Measurements from ENCODE around the gene SF3B1.

Gene SF3B1

GRCh38 chr2:197423307-197423706 lies 11.5 kb downstream of the SF3B1 start:
- TF ChIP-seq, protein P1, sequence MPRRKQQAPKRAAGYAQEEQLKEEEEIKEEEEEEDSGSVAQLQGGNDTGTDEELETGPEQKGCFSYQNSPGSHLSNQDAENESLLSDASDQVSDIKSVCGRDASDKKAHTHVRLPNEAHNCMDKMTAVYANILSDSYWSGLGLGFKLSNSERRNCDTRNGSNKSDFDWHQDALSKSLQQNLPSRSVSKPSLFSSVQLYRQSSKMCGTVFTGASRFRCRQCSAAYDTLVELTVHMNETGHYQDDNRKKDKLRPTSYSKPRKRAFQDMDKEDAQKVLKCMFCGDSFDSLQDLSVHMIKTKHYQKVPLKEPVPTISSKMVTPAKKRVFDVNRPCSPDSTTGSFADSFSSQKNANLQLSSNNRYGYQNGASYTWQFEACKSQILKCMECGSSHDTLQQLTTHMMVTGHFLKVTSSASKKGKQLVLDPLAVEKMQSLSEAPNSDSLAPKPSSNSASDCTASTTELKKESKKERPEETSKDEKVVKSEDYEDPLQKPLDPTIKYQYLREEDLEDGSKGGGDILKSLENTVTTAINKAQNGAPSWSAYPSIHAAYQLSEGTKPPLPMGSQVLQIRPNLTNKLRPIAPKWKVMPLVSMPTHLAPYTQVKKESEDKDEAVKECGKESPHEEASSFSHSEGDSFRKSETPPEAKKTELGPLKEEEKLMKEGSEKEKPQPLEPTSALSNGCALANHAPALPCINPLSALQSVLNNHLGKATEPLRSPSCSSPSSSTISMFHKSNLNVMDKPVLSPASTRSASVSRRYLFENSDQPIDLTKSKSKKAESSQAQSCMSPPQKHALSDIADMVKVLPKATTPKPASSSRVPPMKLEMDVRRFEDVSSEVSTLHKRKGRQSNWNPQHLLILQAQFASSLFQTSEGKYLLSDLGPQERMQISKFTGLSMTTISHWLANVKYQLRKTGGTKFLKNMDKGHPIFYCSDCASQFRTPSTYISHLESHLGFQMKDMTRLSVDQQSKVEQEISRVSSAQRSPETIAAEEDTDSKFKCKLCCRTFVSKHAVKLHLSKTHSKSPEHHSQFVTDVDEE (CRISPR knock-in tag; IDR thresholded peaks at IDR 0.05) = no peak
- no peak for TF ChIP-seq GLIS3 (CRISPR knock-in tag; IDR thresholded peaks at IDR 0.05)
- TF ChIP-seq ZNF565 (CRISPR knock-in tag; conservative IDR thresholded peaks at IDR 0.05; ENCODE audit: low read depth) = no peak
- no peak for TF ChIP-seq TCF4 (CRISPR knock-in tag; IDR thresholded peaks at IDR 0.05; ENCODE audit: borderline replicate concordance)
- TF ChIP-seq, protein P2, sequence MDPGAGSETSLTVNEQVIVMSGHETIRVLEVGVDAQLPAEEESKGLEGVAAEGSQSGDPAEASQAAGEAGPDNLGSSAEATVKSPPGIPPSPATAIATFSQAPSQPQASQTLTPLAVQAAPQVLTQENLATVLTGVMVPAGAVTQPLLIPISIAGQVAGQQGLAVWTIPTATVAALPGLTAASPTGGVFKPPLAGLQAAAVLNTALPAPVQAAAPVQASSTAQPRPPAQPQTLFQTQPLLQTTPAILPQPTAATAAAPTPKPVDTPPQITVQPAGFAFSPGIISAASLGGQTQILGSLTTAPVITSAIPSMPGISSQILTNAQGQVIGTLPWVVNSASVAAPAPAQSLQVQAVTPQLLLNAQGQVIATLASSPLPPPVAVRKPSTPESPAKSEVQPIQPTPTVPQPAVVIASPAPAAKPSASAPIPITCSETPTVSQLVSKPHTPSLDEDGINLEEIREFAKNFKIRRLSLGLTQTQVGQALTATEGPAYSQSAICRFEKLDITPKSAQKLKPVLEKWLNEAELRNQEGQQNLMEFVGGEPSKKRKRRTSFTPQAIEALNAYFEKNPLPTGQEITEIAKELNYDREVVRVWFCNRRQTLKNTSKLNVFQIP (CRISPR knock-in tag; IDR thresholded peaks at IDR 0.05; ENCODE audit: borderline replicate concordance, low read depth) = no peak
- no peak for TF ChIP-seq ISL1 (CRISPR knock-in tag; IDR thresholded peaks at IDR 0.05)
- TF ChIP-seq OSR1 (CRISPR knock-in tag; IDR thresholded peaks at IDR 0.05) = no peak
- no peak for TF ChIP-seq ESRRG (CRISPR knock-in tag; IDR thresholded peaks at IDR 0.05)
- TF ChIP-seq TOX (CRISPR knock-in tag; IDR thresholded peaks at IDR 0.05; ENCODE audit: borderline replicate concordance) = no peak
- TF ChIP-seq ARNTL (CRISPR knock-in tag; IDR thresholded peaks at IDR 0.05; ENCODE audit: borderline replicate concordance, low read depth) = no peak
- no peak for TF ChIP-seq ZC3H10 (CRISPR knock-in tag; IDR thresholded peaks at IDR 0.05)
- no peak for TF ChIP-seq ZNF8 (CRISPR knock-in tag; IDR thresholded peaks at IDR 0.05)
- TF ChIP-seq RARB (CRISPR knock-in tag; IDR thresholded peaks at IDR 0.05) = no peak
- no peak for TF ChIP-seq SNAI2 (CRISPR knock-in tag; IDR thresholded peaks at IDR 0.05)
- no peak for TF ChIP-seq PATZ1 (CRISPR knock-in tag; IDR thresholded peaks at IDR 0.05; ENCODE audit: borderline replicate concordance)
- TF ChIP-seq, protein P3, sequence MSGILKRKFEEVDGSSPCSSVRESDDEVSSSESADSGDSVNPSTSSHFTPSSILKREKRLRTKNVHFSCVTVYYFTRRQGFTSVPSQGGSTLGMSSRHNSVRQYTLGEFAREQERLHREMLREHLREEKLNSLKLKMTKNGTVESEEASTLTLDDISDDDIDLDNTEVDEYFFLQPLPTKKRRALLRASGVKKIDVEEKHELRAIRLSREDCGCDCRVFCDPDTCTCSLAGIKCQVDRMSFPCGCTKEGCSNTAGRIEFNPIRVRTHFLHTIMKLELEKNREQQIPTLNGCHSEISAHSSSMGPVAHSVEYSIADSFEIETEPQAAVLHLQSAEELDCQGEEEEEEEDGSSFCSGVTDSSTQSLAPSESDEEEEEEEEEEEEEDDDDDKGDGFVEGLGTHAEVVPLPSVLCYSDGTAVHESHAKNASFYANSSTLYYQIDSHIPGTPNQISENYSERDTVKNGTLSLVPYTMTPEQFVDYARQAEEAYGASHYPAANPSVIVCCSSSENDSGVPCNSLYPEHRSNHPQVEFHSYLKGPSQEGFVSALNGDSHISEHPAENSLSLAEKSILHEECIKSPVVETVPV (CRISPR knock-in tag; IDR thresholded peaks at IDR 0.05) = no peak
- no peak for ATAC-seq

DNA sequence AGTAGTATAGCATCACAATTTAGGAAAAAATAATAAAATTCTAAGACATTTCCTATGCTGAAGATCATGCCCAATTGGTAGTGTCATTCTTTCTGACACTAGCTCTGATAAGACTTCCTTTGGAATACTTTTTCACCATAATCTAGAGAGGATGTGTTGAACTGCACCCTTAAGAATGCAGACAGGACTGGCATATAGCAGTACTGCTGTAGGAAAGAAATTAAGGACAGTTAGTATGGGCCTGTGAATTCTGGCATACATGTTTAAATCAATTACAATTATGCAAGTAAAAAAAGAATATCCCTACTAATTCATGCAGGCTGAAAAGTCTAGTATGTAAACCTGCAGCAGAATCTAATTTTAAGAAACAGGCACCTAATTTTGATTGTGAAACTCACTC lies 15.4 kb downstream of the SF3B1 start:
- TF ChIP-seq PATZ1 (CRISPR knock-in tag; IDR thresholded peaks at IDR 0.05; ENCODE audit: borderline replicate concordance) = no peak
- TF ChIP-seq, protein P1 (CRISPR knock-in tag; IDR thresholded peaks at IDR 0.05) = no peak
- ATAC-seq = no peak

- TF ChIP-seq ARNTL (CRISPR knock-in tag; IDR thresholded peaks at IDR 0.05; ENCODE audit: borderline replicate concordance, low read depth) (no peak), ZNF8 (CRISPR knock-in tag; IDR thresholded peaks at IDR 0.05) (no peak), TOX (CRISPR knock-in tag; IDR thresholded peaks at IDR 0.05; ENCODE audit: borderline replicate concordance) (no peak), SNAI2 (CRISPR knock-in tag; IDR thresholded peaks at IDR 0.05) (no peak), ZNF70 (CRISPR knock-in tag; IDR thresholded peaks at IDR 0.05) (no peak)
- ATAC-seq = no peak
These were observed 18.6 kb downstream of the SF3B1 start for GRCh38 chr2:197416268-197416667.

Data from SK-N-SH treated with all-trans-retinoic acid at 6 μM for 48 hours (cell line).